ENCODE results near the gene KRCC1.
"Not testable (repeated sequence)": the region's sequence is repeated elsewhere in the genome, so short reads cannot be mapped to it uniquely, and the experiment has no call there.

The KRCC1 gene

DNA sequence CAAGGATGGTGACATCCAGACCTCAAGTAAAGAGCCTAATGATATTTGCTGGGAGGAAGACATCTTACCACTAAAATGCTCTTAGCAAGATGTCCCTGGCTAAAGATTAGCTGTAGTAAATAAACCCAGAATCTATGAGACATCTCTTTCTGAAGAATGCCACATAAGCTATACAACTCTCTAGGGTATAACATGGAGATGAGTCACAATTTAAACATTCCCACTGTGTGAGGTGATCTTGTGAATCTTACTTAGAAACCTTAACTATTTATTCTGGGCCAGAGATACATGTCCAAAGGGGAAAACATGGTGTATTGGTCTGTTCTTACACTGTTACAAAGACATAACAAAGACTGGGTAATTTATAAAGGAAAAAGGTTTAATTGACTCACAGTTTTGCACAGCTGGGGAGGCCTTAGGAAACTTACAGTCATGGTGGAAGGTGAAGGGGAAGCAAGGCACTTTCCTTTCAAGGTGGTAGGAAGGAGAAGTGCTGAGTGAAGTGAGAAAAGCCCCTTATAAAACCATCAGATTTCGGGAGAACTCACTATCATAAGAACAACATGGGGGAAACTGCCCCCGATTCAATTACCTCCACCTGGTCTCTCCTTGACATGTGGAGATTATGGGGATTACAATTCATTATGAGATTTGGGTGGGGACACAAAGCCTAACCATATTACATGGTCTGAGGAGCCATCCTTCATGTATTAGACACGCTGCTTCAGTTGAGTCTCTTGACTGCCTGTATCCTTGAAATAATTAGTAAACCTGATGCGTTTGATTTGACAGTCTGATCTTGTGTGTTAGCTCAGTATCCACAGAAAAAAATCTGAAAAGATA, 17.1 kb downstream of the KRCC1 start:
- no peak for DNase-seq

DNA sequence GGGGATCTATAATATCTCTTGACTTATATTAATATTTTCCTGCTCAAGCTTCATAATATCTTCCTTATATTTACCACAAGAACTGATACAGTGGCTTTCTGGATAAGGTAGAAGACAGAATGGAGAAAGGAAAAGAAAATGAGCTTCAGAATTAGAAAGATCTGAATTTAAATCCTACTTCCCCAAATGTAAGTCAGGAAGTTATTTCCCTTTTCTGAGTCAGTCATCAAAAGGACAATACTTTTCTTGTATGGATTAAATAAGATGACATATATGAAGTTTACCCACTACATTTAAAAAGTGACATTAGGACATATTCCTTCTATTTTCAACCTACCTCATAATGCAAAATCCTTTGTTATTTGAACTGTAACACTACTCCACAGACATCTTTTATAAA, 19.0 kb downstream of the KRCC1 start:
- no peak for DNase-seq

GRCh38 chr2:88036182-88036581, 19.4 kb downstream of the KRCC1 start:
- DNase-seq = no peak

DNA sequence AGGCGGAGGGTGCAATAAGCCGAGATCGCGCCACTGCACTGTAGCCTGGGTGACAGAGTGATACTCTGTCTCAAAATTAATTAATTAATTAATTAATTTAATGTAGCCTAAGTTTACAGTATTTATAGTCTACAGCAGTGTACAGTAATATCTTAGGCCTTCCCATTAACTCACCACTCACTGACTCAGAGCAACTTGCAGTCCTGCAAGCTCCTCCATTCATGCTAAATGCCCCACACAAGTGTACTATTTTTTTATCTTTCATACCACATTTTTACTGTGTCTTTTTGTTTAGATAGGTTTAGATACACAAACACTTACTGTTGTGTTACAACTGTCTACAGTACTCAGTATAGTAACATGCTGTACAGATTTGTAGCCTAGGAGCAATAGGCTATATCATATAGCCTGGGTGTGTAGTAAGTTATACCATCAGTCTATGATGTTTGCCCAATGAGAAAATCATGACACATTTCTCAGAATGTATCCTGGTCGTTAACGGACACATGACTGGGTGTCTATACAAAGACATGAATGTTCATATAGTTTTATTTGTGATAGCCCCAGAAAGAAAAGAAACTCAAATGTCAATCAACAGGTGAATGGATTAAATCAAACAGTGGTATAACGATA, 23.4 kb downstream of the KRCC1 start:
- DNase-seq = no peak

DNA sequence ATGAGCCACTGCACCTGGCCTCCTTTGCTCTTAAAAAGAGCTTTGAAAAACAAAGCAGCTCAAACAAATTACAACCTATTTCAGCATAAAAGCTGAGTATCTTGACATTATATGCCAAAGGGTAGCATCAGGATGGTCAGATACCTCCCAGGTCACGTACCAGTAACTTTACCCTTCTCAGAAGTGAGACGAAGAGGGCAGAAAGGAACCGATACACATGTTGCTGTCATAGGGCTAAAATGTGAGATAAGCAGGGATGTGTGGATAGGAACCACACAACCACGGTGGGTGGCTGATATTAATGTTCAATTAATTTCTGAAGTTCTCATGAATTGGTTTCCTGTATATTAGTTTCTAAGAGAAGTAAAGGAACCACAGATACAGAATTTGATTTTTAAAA, 26.7 kb downstream of the KRCC1 start:
- no peak for DNase-seq

DNA sequence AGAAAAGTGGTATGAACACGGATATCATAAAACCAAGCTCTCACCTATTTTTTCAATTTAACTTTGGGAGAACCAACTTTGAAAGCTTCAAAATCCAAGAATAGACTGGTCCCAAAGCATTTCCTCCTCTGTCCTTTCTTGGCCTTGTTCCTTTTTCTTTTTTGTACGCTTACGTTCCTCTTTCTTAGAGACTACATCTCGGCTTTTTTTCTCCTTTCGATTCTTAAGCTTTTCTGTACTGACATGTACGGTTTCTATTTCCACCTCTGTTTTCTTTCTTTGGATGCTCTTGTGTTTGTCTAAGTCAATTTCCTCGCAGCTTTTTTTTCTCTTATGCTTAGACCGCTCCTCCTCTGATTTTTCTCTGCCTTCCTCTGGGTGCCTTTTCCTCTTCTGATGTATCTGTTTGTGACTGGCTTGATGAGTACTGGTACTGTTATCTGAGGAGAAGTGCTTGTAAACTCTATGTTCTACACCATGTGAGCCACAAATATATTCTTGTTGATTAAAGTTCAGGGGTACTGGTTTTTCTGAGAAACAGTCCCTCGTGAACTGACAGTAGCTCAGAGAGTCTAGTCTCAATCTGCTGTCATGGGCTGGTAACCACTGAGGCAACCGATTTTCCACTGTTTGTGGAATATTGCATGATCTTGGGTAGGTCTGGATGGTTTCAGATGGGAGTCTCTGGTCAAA, 27.7 kb downstream of the KRCC1 start:
- no peak for DNase-seq

GRCh38 chr2:88024509-88024908, 31.1 kb downstream of the KRCC1 start:
- DNase-seq = no peak

DNA sequence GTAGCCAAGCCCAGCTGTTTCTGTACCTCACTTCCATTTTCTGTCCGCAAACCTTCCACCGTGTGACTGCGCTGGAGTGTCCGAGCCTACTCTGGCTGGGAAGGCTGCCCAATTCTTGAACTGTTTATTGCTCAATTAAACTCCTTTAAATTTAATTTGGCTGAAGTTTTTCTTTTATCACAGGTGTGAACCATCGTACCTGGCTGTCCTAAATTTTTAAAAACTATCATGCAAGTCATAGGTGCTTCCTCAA, 33.0 kb downstream of the KRCC1 start:
- DNase-seq = no peak

DNA sequence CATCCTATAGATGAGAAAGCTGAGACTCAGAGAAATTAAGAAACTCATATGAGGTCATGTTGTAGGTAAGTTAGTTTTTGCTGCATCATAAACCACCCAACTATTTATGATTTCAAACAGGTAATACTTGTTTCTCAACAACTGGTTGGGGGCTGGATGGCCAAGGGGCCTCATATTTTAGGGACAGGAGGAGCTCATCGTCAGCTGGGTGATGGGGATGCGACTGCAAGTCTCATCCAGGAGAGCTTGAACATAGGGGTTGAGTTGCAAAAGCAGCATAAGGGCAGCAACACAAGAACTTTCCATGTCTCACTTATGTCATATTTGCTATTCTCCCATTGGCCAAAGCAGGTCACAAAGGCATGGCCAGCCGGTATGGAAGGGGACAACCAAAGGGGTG, 35.6 kb downstream of the KRCC1 start:
- no peak for DNase-seq

GRCh38 chr2:88018909-88019308, 36.7 kb downstream of the KRCC1 start:
- no peak for DNase-seq

GRCh38 chr2:88018077-88018805, 37.3 kb downstream of the KRCC1 start:
- not testable (repeated sequence) for DNase-seq

- DNase-seq = not testable (repeated sequence)
Measured at GRCh38 chr2:88017780-88018038, 37.9 kb downstream of the KRCC1 start.

DNA sequence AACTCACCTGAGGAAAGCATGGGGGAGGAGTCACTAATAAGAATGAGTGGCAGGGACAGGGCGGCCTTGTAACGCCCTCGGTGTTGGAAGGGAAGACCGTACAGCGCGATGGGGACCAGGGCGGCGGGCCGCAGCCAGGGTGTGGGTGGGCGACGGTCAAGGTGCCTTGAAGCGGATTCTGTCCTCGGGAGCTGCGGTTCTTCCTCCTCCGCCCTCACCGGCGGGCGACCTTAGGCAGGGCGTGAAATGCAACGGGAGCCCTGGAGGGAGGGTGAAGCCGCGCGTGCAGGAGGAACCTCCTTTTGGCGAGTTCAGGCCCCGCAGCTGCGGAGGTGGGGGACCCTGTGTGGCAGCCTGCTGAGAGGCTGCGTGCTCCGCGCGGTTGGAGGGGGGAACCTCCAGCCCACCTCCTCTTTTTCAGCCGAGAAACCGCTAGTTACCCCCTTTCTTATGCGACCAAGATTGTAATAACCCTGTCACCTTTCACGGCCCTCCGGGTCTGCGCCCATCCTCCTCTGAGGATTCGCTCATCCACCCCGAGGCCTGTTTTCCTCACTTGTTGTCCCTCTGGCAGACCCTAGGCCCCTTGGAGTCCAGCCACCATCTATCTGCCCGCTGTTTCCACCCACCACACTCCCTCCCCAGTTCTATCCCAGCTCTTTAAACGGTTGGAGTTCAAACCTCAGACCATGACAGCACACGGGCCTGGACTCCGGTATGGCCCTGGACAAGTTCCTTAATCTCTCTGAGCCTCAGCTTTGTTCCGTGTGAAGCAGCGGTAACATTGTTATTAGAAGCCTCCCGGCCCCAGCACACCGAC, 38.4 kb downstream of the KRCC1 start:
- peak in 5 of 14 donors; percentile 58 to 89 (median 70) for DNase-seq

- DNase-seq = peak in 13 of 14 donors; percentile 20 to 89 (median 72)
Measured at GRCh38 chr2:88016086-88016959, 39.3 kb downstream of the KRCC1 start, which contains the start of gene RNU2-63P. Gene RNU2-63P, minus strand, starts transcription at chr2:88016547.

GRCh38 chr2:88011011-88011410, 44.6 kb downstream of the KRCC1 start:
- DNase-seq = no peak

DNA sequence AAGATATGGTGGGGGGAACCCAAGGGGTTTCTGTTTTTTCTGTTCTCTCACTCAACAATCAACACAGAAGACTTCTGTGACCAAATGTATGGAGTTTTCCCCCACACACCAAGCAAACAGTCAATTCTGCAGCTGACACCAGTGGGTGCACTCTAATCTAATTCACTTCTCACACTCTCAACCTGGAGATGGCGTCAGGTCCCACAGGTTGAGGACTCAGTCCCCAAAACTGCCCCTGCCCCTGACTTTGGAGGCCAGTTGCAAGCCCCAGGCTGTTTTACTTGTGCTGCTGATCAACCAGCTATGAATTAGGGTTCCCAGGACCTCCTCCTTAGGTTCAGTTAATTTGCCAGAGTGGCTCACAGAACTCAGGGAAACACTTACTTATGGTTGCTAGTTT, 45.4 kb downstream of the KRCC1 start:
- no peak for DNase-seq

DNA sequence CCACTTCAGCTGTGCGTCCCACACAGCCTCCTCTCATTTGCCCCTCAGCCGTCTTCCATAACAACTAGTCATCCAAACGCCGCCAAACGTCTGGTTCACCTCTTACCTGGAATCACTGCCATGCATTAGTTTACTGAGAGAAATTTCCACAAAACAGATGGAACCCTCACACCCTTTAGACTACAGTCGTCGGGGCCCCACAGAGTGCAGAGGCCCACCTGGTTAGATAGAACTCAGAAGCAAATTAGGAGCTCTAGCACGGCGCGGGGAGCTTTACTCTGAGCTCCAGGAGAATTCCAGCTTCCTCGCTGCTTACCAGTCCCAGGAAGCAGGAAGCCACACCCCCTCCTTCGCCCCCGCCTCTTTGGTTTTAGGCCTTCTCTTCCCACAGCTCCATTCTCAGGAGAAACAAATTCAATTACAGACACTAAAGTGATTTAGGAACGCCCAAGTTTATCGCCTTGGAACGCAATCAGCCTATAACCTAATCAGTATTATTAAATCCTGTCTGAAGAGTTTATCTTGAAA, 48.6 kb downstream of the KRCC1 start:
- DNase-seq = no peak

DNA sequence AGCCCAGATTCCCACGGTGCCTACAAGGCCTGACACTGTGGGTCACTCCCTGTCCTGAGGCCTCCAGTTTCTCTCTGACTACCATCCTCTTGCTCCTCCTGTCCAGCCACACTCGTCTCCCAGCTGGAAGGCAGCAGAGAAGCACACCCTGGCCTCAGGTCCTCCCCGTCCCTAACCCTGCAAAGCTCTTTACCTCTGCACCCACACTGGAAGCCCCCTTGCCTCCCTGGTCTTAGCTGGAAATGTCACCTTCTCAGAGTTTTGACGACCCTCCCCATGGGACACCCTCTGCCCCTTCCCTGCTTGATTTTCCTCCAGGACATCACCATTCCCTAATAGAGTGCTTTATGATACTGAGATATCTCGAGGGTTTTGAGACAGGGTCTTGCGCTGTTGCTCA, 49.8 kb downstream of the KRCC1 start:
- no peak for DNase-seq

DNA sequence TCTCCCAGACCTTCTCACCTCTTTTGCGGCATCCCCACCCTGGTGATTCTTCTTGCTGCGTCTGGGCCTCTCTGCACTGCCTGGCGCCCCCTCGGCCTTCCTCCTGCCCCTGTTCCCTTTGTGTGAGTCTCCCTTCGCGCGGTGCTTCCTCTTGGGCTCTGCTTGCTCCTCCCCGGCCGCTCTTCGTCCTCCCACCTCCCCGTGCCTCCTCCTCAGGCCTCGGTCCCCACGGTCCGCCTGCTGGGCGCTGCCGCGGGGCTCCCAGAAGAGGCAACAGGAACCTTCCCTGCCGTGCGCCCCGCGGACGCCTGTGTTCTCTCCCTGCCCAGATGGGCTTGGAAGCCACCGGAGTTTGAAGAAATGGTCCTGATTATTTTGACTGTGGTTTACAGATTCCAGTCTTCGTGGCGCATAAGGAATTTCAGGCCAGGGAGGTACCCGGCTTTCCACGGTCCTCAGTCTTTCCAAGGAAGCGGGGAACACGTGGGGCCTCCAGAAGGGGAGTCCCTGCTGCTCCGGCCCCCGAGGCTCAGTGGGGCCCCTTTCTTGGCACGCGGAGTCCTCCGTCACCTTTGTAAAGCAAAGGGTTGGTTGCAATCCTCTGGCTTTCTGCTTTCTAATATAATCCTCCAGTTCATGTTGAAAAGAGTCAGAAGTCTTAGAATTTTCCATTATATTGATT, 52.4 kb downstream of the KRCC1 start:
- no peak for DNase-seq

DNA sequence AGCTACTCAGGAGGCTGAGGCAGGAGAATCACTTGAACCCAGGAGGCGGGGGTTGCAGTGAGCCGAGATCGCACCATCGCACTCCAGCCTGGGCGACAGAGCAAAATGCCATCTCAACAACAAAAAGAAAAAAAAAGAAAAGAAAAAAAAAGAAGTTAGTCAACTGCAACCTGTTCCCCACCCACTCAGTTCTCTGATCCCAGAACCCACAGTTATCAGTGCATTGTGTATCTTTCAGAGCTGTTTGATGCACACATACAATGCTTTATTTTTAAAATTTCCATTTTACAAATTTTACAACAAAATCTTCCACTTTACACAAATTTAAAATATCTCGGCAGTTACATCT, 53.2 kb downstream of the KRCC1 start:
- no peak for DNase-seq

- DNase-seq = not testable (repeated sequence)
Measured at GRCh38 chr2:88000474-88000873, 55.1 kb downstream of the KRCC1 start.
